CD4-positive, alpha-beta memory T cell (primary cell): ENCODE data around the gene ANAPC16. TPM values are rescaled to one million over a fixed set of nuclear protein-coding genes. Genes with fewer than 3 reads are reported as not detected.
"Not testable (repeated sequence)": the region's sequence is repeated elsewhere in the genome, so short reads cannot be mapped to it uniquely, and the experiment has no call there.

Experiments used
- CTCF ChIA-PET: fragments of 350-600 bp; sonication (Branson Sonifier 250); formaldehyde crosslinking; loops from one replicate; lab custom pipeline; 2021; ENCODE audit warnings: inconsistent platforms; ENCODE audit not compliant: partially characterized antibody; lab: Charles Lee
- POLR2A ChIA-PET: fragments of 350-600 bp; sonication (Branson Sonifier 250); formaldehyde crosslinking; loops from one replicate; lab custom pipeline; 2021; ENCODE audit not compliant: partially characterized antibody; lab: Charles Lee
- DNase-seq, 5 donors: peaks; one replicate each; pipeline versions ENCODE4 v3.0.0 to v3.0.0-alpha.2; 2020 to 2022; ENCODE audit warnings: mixed read lengths in 1 of 5
- H3K27ac ChIP-seq: one replicate; pipeline ENCODE4 v1.7.0; 2013; ENCODE audit warnings: low read depth, low read length
- H3K27me3 ChIP-seq: 2 replicates; pipeline ENCODE4 v1.7.0; 2013; ENCODE audit warnings: mild to moderate bottlenecking, low read length, moderate library complexity; ENCODE audit not compliant: insufficient read depth
- H3K36me3 ChIP-seq: 2 replicates; pipeline ENCODE4 v1.7.0; 2013; ENCODE audit warnings: mild to moderate bottlenecking, low read length, moderate library complexity; ENCODE audit not compliant: insufficient read depth
- H3K4me1 ChIP-seq: 2 replicates; pipeline ENCODE4 v1.7.0; 2013; ENCODE audit warnings: mild to moderate bottlenecking, low read length, moderate library complexity; ENCODE audit not compliant: insufficient read depth
- H3K4me3 ChIP-seq, 2 donors: one replicate each; pipeline ENCODE4 v1.7.0; 2013; ENCODE audit warnings: low read length in 2 of 2, mild to moderate bottlenecking in 1 of 2
- H3K9me3 ChIP-seq, 2 donors: one replicate each; pipeline ENCODE4 v1.7.0; 2013; ENCODE audit warnings: low read length in 2 of 2, control low read depth in 1 of 2; ENCODE audit not compliant: control insufficient read depth in 1 of 2
- H3K27ac Mint-ChIP-seq, 7 donors: one replicate each; pipeline ENCODE4 v1.8.0; 2020 to 2021; ENCODE audit warnings: mixed read lengths in 7 of 7, mild to moderate bottlenecking in 6 of 7, inconsistent platforms in 3 of 7, moderate library complexity in 3 of 7
- H3K27me3 Mint-ChIP-seq, 2 donors: one replicate each; pipeline ENCODE4 v1.8.0; 2020 to 2021; ENCODE audit warnings: mixed read lengths in 2 of 2
- H3K36me3 Mint-ChIP-seq, 2 donors: one replicate each; pipeline ENCODE4 v1.8.0; 2020 to 2021; ENCODE audit warnings: mixed read lengths in 2 of 2, inconsistent platforms in 1 of 2, mild to moderate bottlenecking in 1 of 2
- H3K4me1 Mint-ChIP-seq, 4 donors: one replicate each; pipeline ENCODE4 v1.8.0; 2020 to 2021; ENCODE audit warnings: mixed read lengths in 4 of 4, mild to moderate bottlenecking in 1 of 4
- H3K4me3 Mint-ChIP-seq, 8 donors: one replicate each; pipeline ENCODE4 v1.8.0; 2020 to 2021; ENCODE audit warnings: mixed read lengths in 8 of 8, mild to moderate bottlenecking in 7 of 8, moderate library complexity in 6 of 8, inconsistent platforms in 3 of 8
- H3K9me3 Mint-ChIP-seq, 8 donors: one replicate each; pipeline ENCODE4 v1.8.0; 2020 to 2021; ENCODE audit warnings: mixed read lengths in 8 of 8, mild to moderate bottlenecking in 5 of 8, inconsistent platforms in 3 of 8, moderate library complexity in 1 of 8
- intact Hi-C: fragments of 100-400 bp; cut with micrococcal nuclease; formaldehyde crosslinking; loops from one replicate; pipeline ENCODE4 v1.15.1; 2023
- polyA plus RNA-seq, 2 donors: library from polyadenylated mRNA; unstranded; fragments of 300-500 nt; fragmentation: Illumina TruSeq; gene quantifications; one replicate each; pipeline ENCODE4 v1.2.3, GENCODE V29; 2021
- total RNA-seq, 2 experiments: library from RNA; stranded (reverse); gene quantifications; one replicate each; pipeline ENCODE4 v1.2.3, GENCODE V29; 2021

Gene ANAPC16
- total and polyA plus RNA-seq, 4 experiments from 2014 or later = 114 to 472 (median 221) TPM

DNA sequence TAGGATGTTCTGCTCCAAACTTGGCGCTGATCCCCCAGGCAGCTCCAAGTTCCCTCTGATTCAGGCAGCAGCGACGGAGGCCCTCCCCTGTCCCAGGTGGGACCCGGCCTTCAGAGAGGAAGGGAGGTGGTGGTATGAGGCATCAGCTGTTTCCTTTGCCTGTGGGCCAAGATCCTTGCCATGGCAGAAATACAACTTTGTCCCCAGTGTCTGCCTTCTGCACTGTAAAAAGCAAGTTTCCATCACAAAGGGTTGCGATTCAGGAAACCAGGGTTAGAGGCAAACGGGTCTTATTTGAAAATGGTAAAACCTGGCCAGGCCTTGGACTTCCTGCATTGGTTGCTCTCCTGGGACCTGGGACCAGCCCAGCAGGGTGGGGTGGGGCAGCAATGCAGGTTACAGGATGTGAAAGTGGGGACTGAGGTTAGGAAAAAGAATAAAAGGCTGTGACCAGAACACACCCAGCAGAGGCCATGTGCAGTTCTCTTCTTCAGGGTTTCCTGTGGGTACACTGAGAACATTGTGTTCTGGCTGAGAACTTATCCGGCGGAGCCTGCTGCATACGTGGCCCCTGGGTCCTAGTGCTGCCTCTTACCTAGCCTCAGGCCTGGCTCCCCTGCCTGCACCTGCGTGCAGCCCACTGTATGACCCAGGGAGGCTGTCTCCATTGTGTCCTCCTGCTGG is 32.8 kb downstream of the ANAPC16 start:
- Mint-ChIP-seq H3K27ac (peak overlapping the region; percentile 95 to 98 (median 96)), H3K4me1 (peaks cover 58 to 91% (median 77%) of the 10 kb centered on the region in 4 donors), H3K36me3 (peaks cover 0 to 4% of the 10 kb centered on the region in 2 donors), H3K27me3 (no peaks in the 10 kb centered on the region), H3K4me3 (peak overlapping the region; percentile 83 to 92 (median 86)), H3K9me3 (peaks cover 0 to 2% (median 0%) of the 10 kb centered on the region in 8 donors)
- Histone ChIP-seq H3K27ac (peak overlapping the region; percentile 55), H3K4me1 (peaks cover 96% of the 10 kb centered on the region), H3K9me3 (no peaks in the 10 kb centered on the region), H3K4me3 (peak overlapping the region; percentile 31 to 33), H3K27me3 (no peaks in the 10 kb centered on the region), H3K36me3 (no peaks in the 10 kb centered on the region)
- peak; percentile 85 to 90 (median 87) for DNase-seq
- intact Hi-C loops = loop anchor here (1.0 to 2.0 kb wide), 7 partner anchors 12 to 89 kb away; partner anchors contain the start of gene DDIT4
- ChIA-PET POLR2A (interaction anchor here (0.8 to 8.2 kb wide), 37 partner anchors 10 to 848 kb away, joined by 3 to 102 read pairs (median 4); partner anchors contain the start of genes ANAPC16, ASCC1, DDIT4 and DNAJB12), CTCF (interaction anchor here (0.9 to 4.8 kb wide), 11 partner anchors 11 to 122 kb away, joined by 3 to 25 read pairs (median 6); partner anchors contain the start of gene ASCC1)

DNA sequence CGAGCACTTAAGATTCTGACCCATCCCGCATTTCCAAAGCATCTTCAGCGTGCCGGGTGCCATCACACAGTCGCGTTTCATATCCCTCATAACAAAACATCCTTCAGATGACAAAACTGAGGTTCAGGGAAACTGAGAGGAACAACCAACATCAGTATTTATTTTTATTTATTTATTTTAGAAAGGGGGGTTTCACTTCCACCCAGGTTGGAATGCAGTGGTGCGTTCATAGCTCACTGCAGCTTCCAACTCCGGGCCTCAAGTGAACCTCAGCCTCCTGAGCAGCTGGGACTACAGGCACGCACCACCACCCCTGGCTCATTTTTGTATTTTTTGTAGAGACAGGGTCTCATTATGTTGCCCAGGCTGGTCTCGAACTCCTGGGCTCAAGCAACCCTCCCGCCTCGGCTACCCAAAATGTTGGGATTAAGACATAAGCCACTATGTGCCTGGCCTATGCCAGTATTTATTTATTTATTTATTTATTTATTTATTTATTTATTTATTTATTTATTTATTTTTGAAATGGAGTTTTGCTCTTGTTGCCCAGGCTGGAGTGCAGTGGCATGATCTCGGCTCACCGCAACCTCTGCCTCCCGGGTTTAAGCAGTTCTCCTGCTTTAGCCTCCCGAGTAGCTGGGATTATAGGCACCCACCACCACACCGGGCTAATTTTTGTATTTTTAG is 33.5 kb downstream of the ANAPC16 start:
- Mint-ChIP-seq H3K27ac (peak overlapping the region; percentile 95 to 98 (median 96)), H3K4me1 (peaks cover 52 to 91% (median 73%) of the 10 kb centered on the region in 4 donors), H3K4me3 (peak overlapping the region; percentile 83 to 92 (median 86))
- H3K9me3 ChIP-seq, DNase-seq, H3K27me3 Mint-ChIP-seq, H3K36me3 ChIP-seq, H3K9me3 Mint-ChIP-seq, H3K27me3 ChIP-seq, H3K36me3 Mint-ChIP-seq: not testable (repeated sequence)
- peaks cover 96% of the 10 kb centered on the region for H3K4me1 ChIP-seq
- intact Hi-C loops = loop anchor here (2.0 kb wide), 3 partner anchors 35 to 77 kb away; no protein-coding TSS in a partner anchor
- POLR2A ChIA-PET = interaction anchor here (1.1 to 8.2 kb wide), 6 partner anchors 12 to 70 kb away, joined by 3 to 102 read pairs (median 8); partner anchors contain the start of gene DDIT4
- CTCF ChIA-PET = interaction anchor here (0.6 to 1.2 kb wide), 2 partner anchors 26 to 27 kb away, joined by 4 read pairs; no protein-coding TSS in a partner anchor
- peak overlapping the region; percentile 55 for H3K27ac ChIP-seq
- H3K4me3 ChIP-seq = peak overlapping the region in 1 of 2 donors; percentile 31

DNA sequence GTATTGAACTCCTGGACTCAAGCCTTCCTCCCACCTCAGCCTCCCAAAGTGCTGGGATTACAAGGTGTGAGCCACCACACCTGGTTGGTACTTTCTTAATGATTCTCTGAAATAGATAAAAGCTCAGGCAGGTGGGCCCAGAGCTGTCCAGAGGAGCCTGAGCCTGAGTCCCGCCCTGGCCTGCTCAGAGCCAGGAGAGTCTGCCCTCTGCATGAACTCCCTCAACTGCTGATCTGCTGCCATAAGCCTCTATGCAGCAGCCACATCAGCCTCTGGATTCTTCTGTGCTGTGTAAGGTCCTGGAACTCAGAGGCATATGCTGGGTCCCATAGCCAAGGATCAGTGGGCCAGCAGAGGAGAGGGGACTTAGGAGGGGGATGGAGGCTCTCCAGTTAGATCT is 34.9 kb downstream of the ANAPC16 start:
- H3K9me3 Mint-ChIP-seq = no peaks in the 10 kb centered on the region
- Histone ChIP-seq H3K27me3 (no peaks in the 10 kb centered on the region), H3K4me1 (peaks cover 96% of the 10 kb centered on the region), H3K27ac (no peak overlapping the region), H3K4me3 (no peak overlapping the region), H3K9me3 (no peaks in the 10 kb centered on the region), H3K36me3 (no peaks in the 10 kb centered on the region)
- DNase-seq = no peak
- H3K4me3 Mint-ChIP-seq = peak overlapping the region; percentile 35 to 81 (median 58)
- ChIA-PET CTCF (interaction anchor here (0.7 to 1.2 kb wide), 2 partner anchors 27 to 29 kb away, joined by 3 read pairs; no protein-coding TSS in a partner anchor), POLR2A (interaction anchor here (4.5 to 8.2 kb wide), 2 partner anchors 10 to 23 kb away, joined by 66 to 102 read pairs; partner anchors contain the start of gene DDIT4)
- peaks cover 0 to 4% of the 10 kb centered on the region in 2 donors for H3K36me3 Mint-ChIP-seq
- intact Hi-C loops = no loop called here
- peak overlapping the region; percentile 77 to 95 (median 90) for H3K27ac Mint-ChIP-seq
- H3K4me1 Mint-ChIP-seq = peaks cover 53 to 88% (median 72%) of the 10 kb centered on the region in 4 donors
- no peaks in the 10 kb centered on the region for H3K27me3 Mint-ChIP-seq

DNA sequence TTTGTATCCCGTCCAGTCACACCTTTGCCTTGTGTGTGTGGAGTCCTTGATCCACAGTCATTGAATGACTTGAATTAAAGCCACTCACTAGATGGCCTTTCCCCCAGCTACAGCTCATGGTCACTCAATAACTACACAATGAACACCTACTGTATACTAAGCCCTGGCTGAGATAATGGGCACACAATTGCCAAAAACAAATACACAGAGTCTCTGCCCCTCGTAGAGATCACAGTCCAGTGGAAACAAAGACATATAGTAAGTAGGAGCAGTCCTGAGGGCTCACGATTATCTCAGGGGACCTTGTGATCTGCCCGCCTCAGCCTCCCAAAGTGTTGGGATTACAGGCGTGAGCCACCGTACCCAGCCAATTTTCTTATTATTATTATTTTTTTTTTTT is 35.8 kb downstream of the ANAPC16 start:
- peaks cover 96% of the 10 kb centered on the region for H3K4me1 ChIP-seq
- no peak overlapping the region for H3K4me3 ChIP-seq
- peaks cover 0 to 4% of the 10 kb centered on the region in 2 donors for H3K36me3 Mint-ChIP-seq
- no peaks in the 10 kb centered on the region for H3K9me3 Mint-ChIP-seq
- ChIA-PET CTCF (interaction anchor here (1.0 kb wide), 1 partner anchor 9 kb away, joined by 4 read pairs; no protein-coding TSS in a partner anchor), POLR2A (interaction anchor here (0.6 to 13.8 kb wide), 3 partner anchors 9 to 38 kb away, joined by 3 to 161 read pairs (median 102); partner anchors contain the start of gene DDIT4)
- peaks cover 50 to 89% (median 70%) of the 10 kb centered on the region in 4 donors for H3K4me1 Mint-ChIP-seq
- H3K9me3 ChIP-seq = no peaks in the 10 kb centered on the region
- no peak for DNase-seq
- no peak overlapping the region for H3K27ac ChIP-seq
- intact Hi-C loops = no loop called here
- H3K4me3 Mint-ChIP-seq = peak overlapping the region in 3 of 8 donors; percentile 32 to 72 (median 61)
- peak overlapping the region; percentile 57 to 94 (median 88) for H3K27ac Mint-ChIP-seq
- H3K36me3 ChIP-seq = no peaks in the 10 kb centered on the region
- no peaks in the 10 kb centered on the region for H3K27me3 ChIP-seq
- no peaks in the 10 kb centered on the region for H3K27me3 Mint-ChIP-seq

DNA sequence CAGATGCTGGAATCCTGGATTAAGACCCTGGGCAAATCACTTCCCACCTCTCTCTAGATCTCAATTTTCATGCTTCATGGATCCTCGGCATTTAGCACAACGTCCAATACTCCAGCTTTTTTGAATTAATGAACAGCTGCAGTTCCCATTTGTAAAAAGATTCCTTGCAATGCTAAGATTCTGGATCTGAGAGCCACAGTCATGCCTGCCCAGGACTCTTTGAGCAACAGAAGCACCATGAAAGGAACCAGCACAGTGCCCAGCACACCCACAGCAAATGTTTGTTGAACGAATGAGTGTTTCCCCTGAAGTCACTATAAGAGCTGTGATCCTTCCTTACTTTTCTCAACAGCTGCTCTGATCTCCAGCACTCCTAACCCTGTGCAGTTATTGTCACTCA is 37.2 kb downstream of the ANAPC16 start:
- H3K36me3 Mint-ChIP-seq = peaks cover 0 to 4% of the 10 kb centered on the region in 2 donors
- peak overlapping the region in 6 of 7 donors; percentile 36 to 89 (median 80) for H3K27ac Mint-ChIP-seq
- H3K27me3 Mint-ChIP-seq = no peaks in the 10 kb centered on the region
- no peaks in the 10 kb centered on the region for H3K27me3 ChIP-seq
- peaks cover 47 to 87% (median 68%) of the 10 kb centered on the region in 4 donors for H3K4me1 Mint-ChIP-seq
- no peak overlapping the region for H3K27ac ChIP-seq
- H3K36me3 ChIP-seq = no peaks in the 10 kb centered on the region
- peak overlapping the region in 6 of 8 donors; percentile 7 to 74 (median 26) for H3K4me3 Mint-ChIP-seq
- POLR2A ChIA-PET = interaction anchor here (0.7 to 13.8 kb wide), 7 partner anchors 11 to 67 kb away, joined by 3 to 161 read pairs (median 3); partner anchors contain the start of gene DDIT4
- CTCF ChIA-PET = interaction anchor here (1.1 to 3.1 kb wide), 5 partner anchors 12 to 204 kb away, joined by 4 to 16 read pairs (median 4); no protein-coding TSS in a partner anchor
- DNase-seq = no peak
- H3K9me3 ChIP-seq = no peaks in the 10 kb centered on the region
- intact Hi-C loops = no loop called here
- H3K4me1 ChIP-seq = peaks cover 92% of the 10 kb centered on the region
- no peaks in the 10 kb centered on the region for H3K9me3 Mint-ChIP-seq
- no peak overlapping the region for H3K4me3 ChIP-seq

DNA sequence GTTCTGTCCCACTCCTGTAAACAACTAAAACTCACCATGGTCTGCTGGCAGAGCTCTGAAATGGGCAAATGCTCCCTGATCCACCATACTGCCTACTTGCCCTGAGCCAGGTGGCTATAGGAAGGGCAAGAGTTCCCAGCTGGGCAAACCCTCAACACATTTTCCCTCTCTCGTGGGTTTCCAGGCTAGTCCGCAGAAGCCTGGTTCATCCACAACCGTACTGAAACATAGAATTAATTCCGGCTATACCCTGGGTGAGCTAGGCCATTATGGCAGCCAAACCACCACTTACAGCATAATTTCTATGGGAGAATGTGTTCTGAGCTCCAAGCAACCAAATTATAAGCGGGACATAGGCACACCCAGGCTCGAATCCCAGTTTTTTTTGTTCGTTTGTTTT is 37.8 kb downstream of the ANAPC16 start:
- Histone ChIP-seq H3K27ac (no peak overlapping the region), H3K4me3 (no peak overlapping the region), H3K9me3 (no peaks in the 10 kb centered on the region), H3K36me3 (no peaks in the 10 kb centered on the region), H3K4me1 (peaks cover 90% of the 10 kb centered on the region), H3K27me3 (no peaks in the 10 kb centered on the region)
- CTCF ChIA-PET = interaction anchor here (0.6 to 3.1 kb wide), 7 partner anchors 11 to 205 kb away, joined by 3 to 16 read pairs (median 4); no protein-coding TSS in a partner anchor
- Mint-ChIP-seq H3K4me1 (peaks cover 45 to 85% (median 65%) of the 10 kb centered on the region in 4 donors), H3K36me3 (peaks cover 0 to 4% of the 10 kb centered on the region in 2 donors), H3K9me3 (no peaks in the 10 kb centered on the region), H3K27me3 (no peaks in the 10 kb centered on the region), H3K27ac (peak overlapping the region in 6 of 7 donors; percentile 8 to 89 (median 76)), H3K4me3 (peak overlapping the region in 4 of 8 donors; percentile 22 to 74 (median 36))
- no peak for DNase-seq
- POLR2A ChIA-PET = interaction anchor here (0.7 to 13.8 kb wide), 5 partner anchors 10 to 66 kb away, joined by 3 to 161 read pairs (median 3); partner anchors contain the start of gene DDIT4
- intact Hi-C loops = no loop called here
